Loucy (cell line): ENCODE measurements around the gene CORO7.
"Not testable (repeated sequence)": the region's sequence is repeated elsewhere in the genome, so short reads cannot be mapped to it uniquely, and the experiment has no call there.

Source experiments
- EZH2phosphoT487 ChIP-seq: fragments of 200-600 bp; IDR thresholded peaks from 2 replicates; pipeline ENCODE4 v1.6.1; 2018; ENCODE audit warnings: antibody characterized with exemption, mild to moderate bottlenecking, moderate library complexity, borderline replicate concordance
- TF ChIP-seq, protein P1 (sequence below): fragments of 200-600 bp; sonication (generic); conservative IDR thresholded peaks from 2 replicates; pipeline ENCODE4 v1.5.1; 2014; ENCODE audit warnings: mild to moderate bottlenecking, antibody characterized with exemption, low read length

- TF ChIP-seq, protein P1, sequence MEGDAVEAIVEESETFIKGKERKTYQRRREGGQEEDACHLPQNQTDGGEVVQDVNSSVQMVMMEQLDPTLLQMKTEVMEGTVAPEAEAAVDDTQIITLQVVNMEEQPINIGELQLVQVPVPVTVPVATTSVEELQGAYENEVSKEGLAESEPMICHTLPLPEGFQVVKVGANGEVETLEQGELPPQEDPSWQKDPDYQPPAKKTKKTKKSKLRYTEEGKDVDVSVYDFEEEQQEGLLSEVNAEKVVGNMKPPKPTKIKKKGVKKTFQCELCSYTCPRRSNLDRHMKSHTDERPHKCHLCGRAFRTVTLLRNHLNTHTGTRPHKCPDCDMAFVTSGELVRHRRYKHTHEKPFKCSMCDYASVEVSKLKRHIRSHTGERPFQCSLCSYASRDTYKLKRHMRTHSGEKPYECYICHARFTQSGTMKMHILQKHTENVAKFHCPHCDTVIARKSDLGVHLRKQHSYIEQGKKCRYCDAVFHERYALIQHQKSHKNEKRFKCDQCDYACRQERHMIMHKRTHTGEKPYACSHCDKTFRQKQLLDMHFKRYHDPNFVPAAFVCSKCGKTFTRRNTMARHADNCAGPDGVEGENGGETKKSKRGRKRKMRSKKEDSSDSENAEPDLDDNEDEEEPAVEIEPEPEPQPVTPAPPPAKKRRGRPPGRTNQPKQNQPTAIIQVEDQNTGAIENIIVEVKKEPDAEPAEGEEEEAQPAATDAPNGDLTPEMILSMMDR = not testable (repeated sequence)
- not testable (repeated sequence) for TF ChIP-seq EZH2phosphoT487
These were observed 82.7 kb downstream of the CORO7 start for GRCh38 chr16:4333714-4334113.
